Daoy (cell line): ENCODE data around the gene IKZF2. TPM values are rescaled to one million over a fixed set of nuclear protein-coding genes. Genes with fewer than 3 reads are reported as not detected.
A peak's percentile ranks its signal among the peaks of the same experiment; 100 is the strongest.

Source experiments
- DNase-seq: peaks from one replicate; pipeline ENCODE4 v3.0.0-alpha.2; 2015; ENCODE audit warnings: low read depth
- total RNA-seq: library from RNA; depleted of rRNA; stranded (reverse); fragments of >200 nt; shearing (Covaris generic); gene quantifications from 2 replicates; pipeline ENCODE4 v1.2.3, GENCODE V29; 2014

Gene IKZF2
- total RNA-seq, 1 experiment from 2014 or later = 1.4 TPM

GRCh38 chr2:213001297-213001910, 150.0 kb downstream of the IKZF2 start:
- no peak for DNase-seq

DNA sequence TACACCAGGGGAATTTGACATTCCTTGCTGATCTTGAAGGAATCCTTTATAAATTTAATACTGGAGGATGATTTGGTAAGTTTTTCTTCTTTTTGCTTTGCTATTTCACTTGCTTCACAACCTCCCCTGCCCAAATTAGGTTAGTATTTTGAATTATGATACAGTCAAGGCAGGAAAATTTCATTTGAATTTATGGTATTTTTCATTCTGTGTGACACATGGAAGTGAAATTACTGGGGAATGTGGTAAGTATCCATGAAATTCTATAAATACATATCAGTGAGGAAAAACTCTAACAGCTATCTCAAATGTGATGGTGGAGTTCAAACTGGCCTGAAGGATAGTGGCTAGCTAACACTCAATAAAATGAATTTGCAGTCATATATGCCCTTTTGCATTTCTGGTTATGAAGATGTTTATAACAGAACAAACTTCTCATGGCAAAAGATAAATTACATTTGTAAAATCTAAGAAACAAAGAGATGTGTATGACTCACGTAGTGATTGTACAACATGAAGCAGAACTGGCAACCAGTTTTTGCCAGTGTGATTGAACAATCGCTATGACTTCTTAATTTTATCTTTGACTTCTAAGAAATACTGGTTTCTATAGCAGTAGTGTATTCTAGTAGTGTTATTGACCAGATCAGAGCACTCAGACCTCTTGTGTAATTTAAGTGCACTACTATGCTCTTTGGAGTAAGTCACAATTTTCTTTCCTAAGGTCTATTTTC, 152.6 kb downstream of the IKZF2 start:
- no peak for DNase-seq

DNA sequence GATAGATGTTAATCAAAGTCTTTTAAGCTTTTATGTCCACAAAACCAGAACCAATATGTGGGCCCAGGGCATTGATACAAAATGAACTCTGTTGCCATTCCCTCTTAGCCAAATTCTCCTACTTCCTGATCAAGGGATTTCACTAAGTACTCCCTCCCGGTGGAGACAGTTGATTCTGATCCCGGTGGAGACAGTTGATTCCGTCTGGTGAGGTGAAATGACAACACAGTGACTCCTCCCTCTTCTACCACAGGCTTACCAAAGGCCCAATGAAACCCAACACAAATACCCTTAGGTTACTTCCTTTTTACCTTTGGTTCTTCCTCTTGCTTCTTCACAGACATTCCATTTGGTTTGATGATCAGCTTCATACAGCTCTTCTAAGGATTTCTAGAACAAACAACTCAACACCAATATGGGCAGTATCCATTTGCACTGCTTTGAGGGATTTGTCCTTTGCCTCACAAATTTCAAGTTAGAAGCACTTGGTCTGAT, 153.8 kb downstream of the IKZF2 start:
- no peak for DNase-seq

- peak; percentile 17 for DNase-seq
Measured at GRCh38 chr2:212995920-212996319, 155.5 kb downstream of the IKZF2 start.

DNA sequence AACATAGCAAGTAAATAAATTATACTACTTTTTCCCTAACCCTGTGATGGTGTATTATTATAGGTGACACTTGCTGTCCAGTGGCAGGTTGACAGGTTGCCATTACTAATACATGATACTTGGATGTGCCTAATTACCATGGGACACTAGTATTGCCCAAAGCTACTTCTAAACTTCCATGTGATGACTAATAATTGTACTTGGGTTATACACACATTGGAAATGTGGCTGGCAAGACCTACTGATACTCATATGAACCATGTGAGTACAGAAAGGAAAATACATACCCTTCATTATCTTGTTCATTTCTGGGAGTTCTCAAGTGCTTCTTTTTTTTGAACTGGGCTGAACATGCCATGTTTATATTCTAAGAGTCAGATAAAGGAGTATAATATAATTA, 156.4 kb downstream of the IKZF2 start:
- peak; percentile 3 for DNase-seq

DNA sequence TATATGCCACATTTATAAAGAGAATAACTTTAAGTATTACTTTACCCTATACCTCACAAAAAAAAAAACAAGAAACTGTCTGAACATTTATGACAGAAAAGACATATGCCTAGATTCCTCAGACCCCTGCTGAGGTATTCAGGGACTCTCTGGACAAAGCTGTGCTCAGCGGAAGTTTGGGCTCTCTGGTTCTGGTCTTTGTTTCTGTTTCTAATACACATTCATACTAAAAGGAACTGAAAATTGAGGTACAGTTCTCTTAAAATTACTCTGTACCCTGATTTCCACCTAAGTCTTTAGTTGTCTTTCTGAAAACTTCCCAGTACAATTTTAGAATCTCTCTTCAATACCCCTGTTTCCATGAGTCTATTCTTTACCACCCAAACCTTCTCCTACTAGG, 160.3 kb downstream of the IKZF2 start:
- no peak for DNase-seq

DNA sequence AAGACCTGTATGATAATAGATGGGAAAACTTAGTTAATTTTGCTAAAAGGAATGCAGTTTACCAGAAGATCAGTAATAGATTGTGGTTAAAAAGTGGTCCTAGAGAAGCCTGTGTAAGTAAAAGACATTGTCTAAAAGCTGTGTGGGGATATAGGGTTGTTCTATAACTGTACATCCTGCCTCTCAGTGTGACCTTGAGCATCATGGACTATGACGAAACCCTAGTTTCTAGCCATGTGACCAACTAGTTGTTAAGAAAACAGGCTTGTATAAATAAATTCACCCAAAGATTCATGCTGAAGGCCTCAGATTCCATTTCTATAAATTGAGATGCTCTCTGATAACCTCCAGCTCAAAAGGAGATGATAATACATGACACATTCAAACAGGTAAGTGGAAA, 160.7 kb downstream of the IKZF2 start:
- DNase-seq = no peak

- no peak for DNase-seq
Measured at GRCh38 chr2:212987492-212987891, 163.9 kb downstream of the IKZF2 start.

- DNase-seq = no peak
Measured at GRCh38 chr2:212984129-212984528, 167.3 kb downstream of the IKZF2 start.

- no peak for DNase-seq
Measured at GRCh38 chr2:212979799-212980198, 171.6 kb downstream of the IKZF2 start.

DNA sequence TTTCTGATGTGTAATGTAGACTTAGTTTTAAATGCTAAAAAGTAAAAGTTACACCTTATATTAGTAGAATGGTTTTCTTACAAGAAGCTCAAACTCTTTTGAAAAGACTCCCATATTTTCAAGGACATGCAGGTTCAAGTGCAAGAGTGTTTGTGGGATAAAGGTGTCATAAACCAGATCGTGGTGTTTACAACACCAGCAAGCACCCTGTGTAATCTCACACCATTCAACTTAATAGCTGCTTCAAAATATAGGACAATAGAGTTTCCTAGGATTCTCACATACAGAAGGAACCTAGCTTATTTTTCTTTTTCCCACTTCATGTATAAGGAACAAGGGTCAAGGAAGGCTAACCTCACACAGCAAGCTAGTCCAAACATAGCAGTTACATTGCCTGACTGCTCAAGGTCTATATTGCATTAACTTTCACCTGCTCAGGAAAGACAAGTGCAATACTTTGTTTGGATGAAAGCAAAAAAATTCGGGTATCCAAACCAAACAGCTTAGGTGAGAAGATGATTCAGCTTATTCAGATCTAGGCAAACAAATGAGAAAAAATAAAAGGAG, 172.3 kb downstream of the IKZF2 start:
- no peak for DNase-seq

DNA sequence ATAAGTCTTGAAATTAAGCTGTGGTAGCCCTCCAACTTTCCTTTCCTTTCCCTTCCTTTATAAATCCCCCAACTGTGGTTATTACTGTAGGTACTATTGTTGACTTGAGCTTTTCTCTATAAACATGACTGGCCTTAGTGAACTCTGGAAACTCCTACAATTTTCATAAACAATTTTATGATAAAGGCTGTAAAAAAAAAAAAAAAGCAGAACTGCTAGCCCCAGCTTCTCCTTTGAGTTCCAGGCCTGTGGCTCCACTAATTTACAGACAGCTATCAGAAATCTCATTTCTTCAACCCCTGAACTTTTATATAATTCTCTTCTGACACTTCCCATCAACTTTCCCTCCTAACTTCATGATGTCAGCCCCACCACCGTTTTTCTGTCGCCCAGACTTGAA, 174.3 kb downstream of the IKZF2 start:
- no peak for DNase-seq

DNA sequence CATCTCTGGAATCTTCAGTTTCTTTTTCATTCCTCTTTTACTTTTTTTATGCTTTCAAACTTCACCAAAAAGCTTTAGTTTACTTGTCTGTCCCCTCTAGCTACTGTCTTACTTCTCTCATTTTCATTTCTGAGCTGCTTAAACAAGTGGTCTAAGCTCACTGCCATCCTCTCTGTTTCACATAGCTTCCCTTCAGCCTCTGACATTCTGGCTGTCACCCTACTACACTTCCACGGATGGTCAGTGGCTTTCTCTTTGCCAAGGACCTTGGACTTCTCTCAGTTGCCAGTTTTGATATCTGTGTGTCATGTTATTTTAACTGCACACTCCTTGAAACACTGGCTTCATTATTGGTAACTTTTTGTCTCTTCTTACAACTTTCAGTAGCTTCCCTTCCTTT, 176.1 kb downstream of the IKZF2 start:
- no peak for DNase-seq

GRCh38 chr2:212974692-212975091, 176.7 kb downstream of the IKZF2 start:
- DNase-seq = peak; percentile 19

DNA sequence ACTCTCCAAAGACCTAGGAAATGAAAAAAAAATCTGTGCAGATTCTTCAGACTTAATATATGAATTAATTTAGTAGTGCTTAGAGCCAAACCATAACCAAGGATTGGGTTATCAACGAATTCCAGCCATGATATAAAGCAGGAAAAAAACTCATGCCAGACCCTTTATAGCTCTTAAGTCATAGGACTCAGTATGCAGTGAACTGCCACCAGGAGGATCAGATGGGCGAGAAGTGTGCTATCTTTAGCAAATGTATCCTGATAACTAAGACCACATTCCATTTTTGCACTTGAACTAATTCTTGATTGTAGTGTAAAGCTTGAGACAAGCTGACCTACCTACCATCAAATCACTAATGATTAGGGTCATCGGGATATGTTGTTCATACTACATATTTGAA, 178.1 kb downstream of the IKZF2 start:
- no peak for DNase-seq

DNA sequence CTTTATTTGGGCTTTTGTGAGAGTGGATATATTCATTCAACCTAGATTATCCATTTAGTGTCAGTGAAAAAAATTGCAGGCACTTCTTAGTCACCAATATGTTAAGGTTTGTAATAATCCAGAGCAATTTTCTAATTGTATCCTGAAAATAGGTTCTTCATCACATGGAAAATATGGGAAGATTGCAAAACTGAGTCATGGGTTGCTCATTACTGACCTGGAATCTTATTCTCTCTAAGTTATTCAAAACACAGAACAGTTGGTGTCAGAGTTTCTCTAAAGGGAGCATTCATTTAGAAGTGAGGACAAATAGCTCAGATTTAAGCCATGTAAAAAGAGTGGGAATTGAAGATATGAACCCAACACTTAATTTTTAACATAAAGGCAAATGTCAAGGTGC, 181.3 kb downstream of the IKZF2 start:
- no peak for DNase-seq

DNA sequence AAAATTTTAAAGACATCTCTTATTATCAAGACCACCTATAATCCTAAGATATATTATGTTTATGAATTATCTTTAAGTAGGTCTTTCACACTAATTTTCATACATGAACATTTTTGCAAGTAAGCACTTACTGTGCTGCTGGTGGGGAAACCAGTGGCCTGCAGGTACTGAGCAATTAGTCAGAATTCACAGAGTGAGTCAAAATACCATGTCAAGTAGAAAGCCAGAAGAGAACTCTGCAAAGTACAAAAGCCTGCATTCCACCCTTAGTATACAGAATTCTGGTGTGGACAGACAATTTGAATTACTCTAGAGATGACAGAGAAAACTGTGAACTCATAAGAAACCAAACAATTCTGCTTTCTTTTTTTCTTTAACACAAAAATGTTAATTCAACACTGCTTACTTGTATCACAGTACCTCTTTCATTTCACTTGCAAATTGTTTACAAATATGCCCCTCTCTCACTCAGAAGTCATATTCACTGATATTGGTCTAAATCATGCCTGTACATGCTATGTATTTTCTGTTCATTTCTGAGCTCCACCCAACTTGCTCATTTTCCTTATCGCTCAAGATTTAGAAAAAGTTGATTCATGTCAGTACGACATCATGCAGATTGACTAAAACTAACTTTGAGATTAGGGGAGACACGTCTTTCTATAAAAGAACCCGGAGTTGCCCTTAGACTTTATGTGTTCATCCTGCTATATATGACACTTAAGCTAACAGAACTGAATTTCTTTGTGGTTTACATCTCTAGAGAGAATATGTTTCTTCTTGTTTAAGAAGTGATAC, 182.9 kb downstream of the IKZF2 start:
- no peak for DNase-seq

GRCh38 chr2:212966884-212967283, 184.5 kb downstream of the IKZF2 start:
- DNase-seq = no peak

GRCh38 chr2:212962691-212963090, 188.7 kb downstream of the IKZF2 start:
- no peak for DNase-seq

- DNase-seq = no peak
Measured at GRCh38 chr2:212961255-212961654, 190.2 kb downstream of the IKZF2 start.

DNA sequence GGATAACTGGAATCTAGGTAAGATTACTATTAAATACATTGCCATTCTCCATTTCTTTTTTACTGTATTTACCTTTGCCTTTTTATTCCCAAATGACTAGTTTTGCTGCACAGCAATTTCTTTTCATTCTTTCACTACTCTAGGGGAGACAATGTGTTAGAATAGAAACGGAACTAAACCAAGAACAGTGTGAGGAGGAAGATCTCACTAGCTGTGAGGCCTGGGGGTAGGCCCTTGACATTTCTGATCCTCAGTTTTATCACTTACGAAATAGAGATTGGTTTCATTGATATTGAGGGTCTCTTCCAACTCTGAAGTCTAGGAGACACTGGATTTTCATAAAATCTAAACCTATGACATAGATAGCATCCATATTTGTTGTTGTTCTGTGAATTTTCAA, 191.1 kb downstream of the IKZF2 start:
- no peak for DNase-seq

- no peak for DNase-seq
Measured at GRCh38 chr2:212959471-212960117, 191.8 kb downstream of the IKZF2 start.
